HG03097 (cell line): ENCODE measurements around the gene CNTD1.
"Not testable (repeated sequence)": the region's sequence is repeated elsewhere in the genome, so short reads cannot be mapped to it uniquely, and the experiment has no call there.

Experiments
- ATAC-seq: cut with Tn5 transposase; IDR thresholded peaks from one replicate; pipeline ENCODE4 v1.9.1; 2021; ENCODE audit not compliant: unreplicated experiment, low FRiP score

CNTD1 gene

GRCh38 chr17:42844761-42845555 is 46.3 kb downstream of the CNTD1 start:
- ATAC-seq = no peak

GRCh38 chr17:42845556-42845917 is 46.9 kb downstream of the CNTD1 start:
- no peak for ATAC-seq

- ATAC-seq = no peak
These were observed 47.4 kb downstream of the CNTD1 start for GRCh38 chr17:42845918-42846593.

DNA sequence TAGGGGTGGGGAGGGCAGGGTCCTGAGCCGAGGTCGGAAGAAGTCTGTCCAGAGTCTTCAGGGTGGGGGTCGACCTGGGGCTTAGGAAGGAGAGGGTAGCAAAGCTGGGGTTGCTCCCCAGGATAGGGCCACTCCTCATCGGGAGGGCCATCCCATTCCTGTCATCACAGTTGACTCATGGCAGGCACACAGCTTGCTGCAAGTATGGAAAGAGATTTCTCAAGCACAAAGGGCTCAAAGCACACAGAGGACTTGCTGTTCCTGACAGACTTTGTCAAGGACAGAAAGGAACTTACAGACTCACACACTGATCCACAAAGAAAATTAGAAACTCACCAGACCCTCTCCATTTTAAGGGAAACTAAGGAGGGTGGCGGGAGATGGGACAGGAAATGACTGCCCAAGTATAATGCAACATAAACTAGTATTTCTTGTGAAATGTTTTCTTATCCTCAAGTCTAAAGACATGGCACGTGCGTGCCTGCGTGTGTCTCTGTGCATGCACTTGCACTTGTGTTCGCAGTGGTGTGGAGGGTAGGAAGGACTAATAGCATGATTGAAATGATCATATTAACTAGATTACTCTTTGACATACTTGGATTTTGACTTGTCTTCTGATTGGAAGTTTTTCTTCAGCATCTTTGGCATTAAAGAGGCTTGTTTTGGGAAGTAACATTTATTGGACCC is 48.1 kb downstream of the CNTD1 start:
- ATAC-seq = no peak

- no peak for ATAC-seq
These were observed 49.4 kb downstream of the CNTD1 start for GRCh38 chr17:42848093-42848492.

- no peak for ATAC-seq
These were observed 50.4 kb downstream of the CNTD1 start for GRCh38 chr17:42849031-42849430.

DNA sequence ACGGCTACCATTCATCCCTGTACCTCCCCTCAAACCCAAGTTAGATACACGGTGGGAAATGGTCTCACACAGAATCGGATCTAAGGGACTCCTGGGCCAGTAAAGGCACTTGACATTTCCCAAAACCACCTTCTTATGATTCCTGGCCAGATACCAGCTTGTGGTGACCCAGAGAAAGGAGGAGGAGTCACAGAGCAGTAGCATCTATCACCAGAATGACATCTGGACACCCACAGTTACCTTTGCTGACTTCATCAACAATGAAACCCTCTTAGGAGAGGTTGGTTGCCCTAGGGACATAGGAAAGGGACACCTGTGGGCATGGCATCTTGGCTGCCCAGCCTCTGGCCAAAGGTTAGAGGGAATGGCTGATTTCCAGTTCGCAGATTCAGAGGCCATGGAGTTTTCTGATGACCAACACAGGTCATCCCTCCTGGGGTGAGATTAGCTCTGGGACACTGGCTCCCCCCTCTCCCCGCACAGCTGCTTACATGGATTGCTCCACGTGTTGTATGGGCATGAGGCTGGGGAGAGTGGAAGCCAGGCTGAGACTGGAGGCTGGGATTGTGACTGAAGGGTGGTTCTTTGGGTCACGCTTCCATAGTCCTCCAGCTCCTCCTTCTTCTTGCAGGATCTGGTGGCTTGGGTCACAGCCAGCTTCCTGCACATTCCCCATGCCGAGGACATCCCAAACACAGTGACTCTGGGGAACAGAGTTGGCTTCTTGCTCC is 51.0 kb downstream of the CNTD1 start:
- ATAC-seq = no peak

- no peak for ATAC-seq
These were observed 52.3 kb downstream of the CNTD1 start, which contains the start of gene AOC3 for GRCh38 chr17:42850954-42851353. Gene AOC3, plus strand, starts transcription at chr17:42851199. Its CDS starts 145 bp downstream, at chr17:42851344.

DNA sequence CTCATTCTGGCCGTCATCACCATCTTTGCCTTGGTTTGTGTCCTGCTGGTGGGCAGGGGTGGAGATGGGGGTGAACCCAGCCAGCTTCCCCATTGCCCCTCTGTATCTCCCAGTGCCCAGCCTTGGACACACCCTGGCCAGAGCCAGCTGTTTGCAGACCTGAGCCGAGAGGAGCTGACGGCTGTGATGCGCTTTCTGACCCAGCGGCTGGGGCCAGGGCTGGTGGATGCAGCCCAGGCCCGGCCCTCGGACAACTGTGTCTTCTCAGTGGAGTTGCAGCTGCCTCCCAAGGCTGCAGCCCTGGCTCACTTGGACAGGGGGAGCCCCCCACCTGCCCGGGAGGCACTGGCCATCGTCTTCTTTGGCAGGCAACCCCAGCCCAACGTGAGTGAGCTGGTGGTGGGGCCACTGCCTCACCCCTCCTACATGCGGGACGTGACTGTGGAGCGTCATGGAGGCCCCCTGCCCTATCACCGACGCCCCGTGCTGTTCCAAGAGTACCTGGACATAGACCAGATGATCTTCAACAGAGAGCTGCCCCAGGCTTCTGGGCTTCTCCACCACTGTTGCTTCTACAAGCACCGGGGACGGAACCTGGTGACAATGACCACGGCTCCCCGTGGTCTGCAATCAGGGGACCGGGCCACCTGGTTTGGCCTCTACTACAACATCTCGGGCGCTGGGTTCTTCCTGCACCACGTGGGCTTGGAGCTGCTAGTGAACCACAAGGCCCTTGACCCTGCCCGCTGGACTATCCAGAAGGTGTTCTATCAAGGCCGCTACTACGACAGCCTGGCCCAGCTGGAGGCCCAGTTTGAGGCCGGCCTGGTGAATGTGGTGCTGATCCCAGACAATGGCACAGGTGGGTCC is 52.9 kb downstream of the CNTD1 start:
- not testable (repeated sequence) for ATAC-seq

- no peak for ATAC-seq
These were observed 53.7 kb downstream of the CNTD1 start for GRCh38 chr17:42852351-42852750.

- ATAC-seq = no peak
These were observed 54.3 kb downstream of the CNTD1 start for GRCh38 chr17:42853004-42853403.

GRCh38 chr17:42853597-42853967 is 54.9 kb downstream of the CNTD1 start:
- no peak for ATAC-seq

DNA sequence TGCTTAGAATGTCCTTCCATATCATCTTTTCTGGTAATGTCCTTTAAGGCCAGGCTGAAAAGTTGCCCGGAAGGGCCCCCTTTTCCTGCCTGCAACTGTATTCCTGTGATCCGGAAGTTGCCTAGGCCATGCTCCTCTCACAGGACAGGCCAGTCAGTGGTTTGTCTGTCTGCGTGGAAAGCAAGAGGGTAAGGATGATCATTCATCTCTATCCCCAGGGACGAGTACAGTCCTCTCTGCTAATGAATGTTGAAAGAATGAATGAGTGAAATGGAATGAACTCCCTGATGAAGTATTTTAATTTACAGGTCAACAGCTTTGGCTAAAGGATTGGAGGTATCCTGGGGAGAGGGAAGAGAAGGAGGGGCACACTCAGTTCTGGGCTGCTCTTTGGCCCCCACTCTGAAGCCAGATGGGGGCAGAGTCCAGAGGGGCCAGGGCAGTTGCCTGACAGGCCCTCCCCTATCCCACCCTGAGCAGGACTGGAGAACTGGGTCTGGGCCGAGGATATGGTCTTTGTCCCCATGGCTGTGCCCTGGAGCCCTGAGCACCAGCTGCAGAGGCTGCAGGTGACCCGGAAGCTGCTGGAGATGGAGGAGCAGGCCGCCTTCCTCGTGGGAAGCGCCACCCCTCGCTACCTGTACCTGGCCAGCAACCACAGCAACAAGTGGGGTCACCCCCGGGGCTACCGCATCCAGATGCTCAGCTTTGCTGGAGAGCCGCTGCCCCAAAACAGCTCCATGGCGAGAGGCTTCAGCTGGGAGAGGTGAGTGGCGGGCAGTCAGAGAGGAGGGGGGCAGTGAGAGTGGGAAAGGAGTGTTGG is 55.5 kb downstream of the CNTD1 start:
- ATAC-seq = no peak

DNA sequence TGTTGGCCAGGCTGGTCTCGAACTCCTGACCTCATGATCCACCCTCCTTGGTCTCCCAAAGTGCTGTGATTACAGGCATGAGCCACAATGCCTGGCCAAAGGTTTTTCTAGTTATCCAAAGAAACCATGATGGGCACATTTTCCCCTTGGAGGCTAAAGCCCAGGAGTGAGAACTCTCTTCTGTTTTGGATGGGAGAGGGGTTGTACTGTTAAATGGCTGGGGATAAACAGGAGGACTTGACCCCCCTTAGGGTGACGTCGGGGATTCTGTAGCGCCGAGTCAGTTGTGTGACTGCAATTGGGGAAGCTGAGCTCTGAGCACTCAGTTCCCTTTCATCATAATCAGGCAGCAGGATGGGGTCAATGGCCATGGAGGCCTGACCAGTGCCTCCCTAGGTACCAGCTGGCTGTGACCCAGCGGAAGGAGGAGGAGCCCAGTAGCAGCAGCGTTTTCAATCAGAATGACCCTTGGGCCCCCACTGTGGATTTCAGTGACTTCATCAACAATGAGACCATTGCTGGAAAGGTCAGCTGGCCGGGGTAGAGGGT is 56.5 kb downstream of the CNTD1 start:
- ATAC-seq = no peak

GRCh38 chr17:42856093-42856492 is 57.4 kb downstream of the CNTD1 start:
- not testable (repeated sequence) for ATAC-seq

DNA sequence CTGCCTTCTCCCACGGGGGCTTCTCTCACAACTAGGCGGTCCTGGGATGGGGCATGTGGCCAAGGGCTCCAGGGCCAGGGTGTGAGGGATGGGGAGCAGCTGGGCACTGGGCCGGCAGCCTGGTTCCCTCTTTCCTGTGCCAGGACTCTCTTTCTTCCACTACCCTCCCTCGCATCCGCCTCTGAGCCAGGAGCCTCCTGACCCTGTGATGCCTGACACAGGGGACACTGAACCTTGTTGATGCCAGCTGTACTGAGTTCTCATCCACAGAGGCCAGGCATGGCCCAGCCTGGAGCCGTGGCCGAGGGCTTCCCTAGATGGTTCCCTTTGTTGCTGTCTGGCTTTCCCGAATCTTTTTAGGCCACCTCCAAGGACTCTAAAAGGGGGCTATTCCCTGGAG is 57.9 kb downstream of the CNTD1 start:
- ATAC-seq = not testable (repeated sequence)

DNA sequence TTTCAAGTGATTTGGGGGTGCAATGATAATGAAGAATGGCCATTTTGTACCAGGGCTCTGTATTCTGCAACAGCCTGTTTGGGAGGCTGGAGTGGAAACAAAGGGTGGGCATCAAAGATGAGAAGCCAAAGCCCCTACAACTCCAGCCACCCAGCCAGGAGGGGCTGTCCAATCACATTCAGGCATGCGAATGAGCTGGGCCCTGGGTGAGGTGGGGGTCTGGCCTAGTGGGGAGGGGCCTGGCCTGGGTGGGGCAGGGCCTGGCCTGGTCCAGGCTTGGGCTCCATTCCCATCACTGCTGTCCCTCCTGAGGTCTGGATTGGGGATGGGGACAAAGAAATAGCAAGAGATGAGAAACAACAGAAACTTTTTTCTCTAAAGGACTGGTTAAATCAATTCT is 58.7 kb downstream of the CNTD1 start:
- no peak for ATAC-seq
